SK-N-SH treated with all-trans-retinoic acid at 6 μM for 48 hours (cell line): Measurements from ENCODE around the gene AFF1.

Experiments used
- ARNTL ChIP-seq: fragments of 450-650 bp; formaldehyde crosslinking; IDR thresholded peaks from 2 replicates; pipeline ENCODE4 v1.5.0; 2020; ENCODE audit warnings: low read depth, mild to moderate bottlenecking, moderate library complexity, borderline replicate concordance
- OSR1 ChIP-seq: fragments of 250-450 bp; sonication (Bioruptor Pico); IDR thresholded peaks from 2 replicates; pipeline ENCODE4 v1.8.0; 2022; ENCODE audit warnings: moderate library complexity, mild to moderate bottlenecking, inconsistent platforms
- PPARA ChIP-seq: fragments of 250-450 bp; sonication (Bioruptor Pico); IDR thresholded peaks from 2 replicates; pipeline ENCODE4 v1.5.0; 2020; ENCODE audit warnings: mild to moderate bottlenecking, borderline replicate concordance
- RARB ChIP-seq: fragments of 250-450 bp; sonication (Bioruptor Pico); IDR thresholded peaks from 2 replicates; pipeline ENCODE4 v1.8.0; 2021; ENCODE audit warnings: mild to moderate bottlenecking, moderate library complexity
- SNAI2 ChIP-seq: fragments of 250-450 bp; sonication (Bioruptor Pico); IDR thresholded peaks from 2 replicates; pipeline ENCODE4 v1.5.0; 2020; ENCODE audit warnings: mild to moderate bottlenecking, moderate library complexity
- TOX ChIP-seq: fragments of 250-450 bp; sonication (Bioruptor Pico); IDR thresholded peaks from 2 replicates; pipeline ENCODE4 v1.8.0; 2021; ENCODE audit warnings: mild to moderate bottlenecking, moderate library complexity, borderline replicate concordance
- ZC3H10 ChIP-seq: fragments of 250-450 bp; sonication (Bioruptor Pico); IDR thresholded peaks from 2 replicates; pipeline ENCODE4 v1.5.1; 2021; ENCODE audit warnings: mild to moderate bottlenecking, moderate library complexity
- ZFP3 ChIP-seq: fragments of 250-450 bp; sonication (Bioruptor Pico); IDR thresholded peaks from 2 replicates; pipeline ENCODE4 v1.5.0; 2020; ENCODE audit warnings: mild to moderate bottlenecking, moderate library complexity
- ZNF565 ChIP-seq: fragments of 450-650 bp; formaldehyde crosslinking; conservative IDR thresholded peaks from 2 replicates; pipeline ENCODE4 v1.5.0; 2020; ENCODE audit warnings: low read depth, mild to moderate bottlenecking, moderate library complexity
- TF ChIP-seq, protein P1 (sequence below): fragments of 250-450 bp; sonication (Bioruptor Pico); IDR thresholded peaks from 2 replicates; pipeline ENCODE4 v1.5.1; 2020; ENCODE audit warnings: low read depth, mild to moderate bottlenecking, moderate library complexity
- TF ChIP-seq, protein P2 (sequence below): fragments of 250-450 bp; sonication (Bioruptor Pico); IDR thresholded peaks from 2 replicates; pipeline ENCODE4 v1.8.0; 2020; ENCODE audit warnings: mild to moderate bottlenecking, moderate library complexity, borderline replicate concordance
- TF ChIP-seq, protein P3 (sequence below): fragments of 250-450 bp; sonication (Bioruptor Pico); IDR thresholded peaks from 2 replicates; pipeline ENCODE4 v1.5.1; 2021; ENCODE audit warnings: mild to moderate bottlenecking, moderate library complexity

DNA sequence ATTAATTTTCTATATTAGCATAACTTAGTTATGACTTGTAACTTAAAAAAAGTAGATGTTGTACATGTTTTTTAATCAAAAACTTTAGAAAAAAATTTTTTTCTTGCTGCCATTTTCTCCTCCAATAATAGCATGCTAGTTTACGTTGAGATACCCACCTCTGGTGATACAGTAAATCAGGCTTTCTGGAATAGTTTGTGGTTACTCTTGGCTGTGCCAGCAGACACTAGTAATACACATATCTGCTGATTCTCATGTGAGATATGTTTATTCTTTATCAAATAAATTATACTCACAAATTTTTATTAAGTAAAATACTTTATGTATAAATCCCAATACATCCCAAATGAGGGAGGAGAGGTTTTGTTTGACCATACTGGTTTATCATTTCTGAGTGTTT lies 168.3 kb downstream of the AFF1 start:
- TF ChIP-seq ZNF565 (CRISPR knock-in tag) (no peak), RARB (no peak), ARNTL (no peak), PPARA (CRISPR knock-in tag) (no peak), ZFP3 (CRISPR knock-in tag) (no peak), OSR1 (CRISPR knock-in tag) (no peak), SNAI2 (CRISPR knock-in tag) (no peak), ZC3H10 (CRISPR knock-in tag) (no peak), TOX (CRISPR knock-in tag) (no peak)
- TF ChIP-seq, protein P1, sequence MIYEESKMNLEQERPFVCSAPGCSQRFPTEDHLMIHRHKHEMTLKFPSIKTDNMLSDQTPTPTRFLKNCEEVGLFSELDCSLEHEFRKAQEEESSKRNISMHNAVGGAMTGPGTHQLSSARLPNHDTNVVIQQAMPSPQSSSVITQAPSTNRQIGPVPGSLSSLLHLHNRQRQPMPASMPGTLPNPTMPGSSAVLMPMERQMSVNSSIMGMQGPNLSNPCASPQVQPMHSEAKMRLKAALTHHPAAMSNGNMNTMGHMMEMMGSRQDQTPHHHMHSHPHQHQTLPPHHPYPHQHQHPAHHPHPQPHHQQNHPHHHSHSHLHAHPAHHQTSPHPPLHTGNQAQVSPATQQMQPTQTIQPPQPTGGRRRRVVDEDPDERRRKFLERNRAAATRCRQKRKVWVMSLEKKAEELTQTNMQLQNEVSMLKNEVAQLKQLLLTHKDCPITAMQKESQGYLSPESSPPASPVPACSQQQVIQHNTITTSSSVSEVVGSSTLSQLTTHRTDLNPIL: no peak
- TF ChIP-seq, protein P2, sequence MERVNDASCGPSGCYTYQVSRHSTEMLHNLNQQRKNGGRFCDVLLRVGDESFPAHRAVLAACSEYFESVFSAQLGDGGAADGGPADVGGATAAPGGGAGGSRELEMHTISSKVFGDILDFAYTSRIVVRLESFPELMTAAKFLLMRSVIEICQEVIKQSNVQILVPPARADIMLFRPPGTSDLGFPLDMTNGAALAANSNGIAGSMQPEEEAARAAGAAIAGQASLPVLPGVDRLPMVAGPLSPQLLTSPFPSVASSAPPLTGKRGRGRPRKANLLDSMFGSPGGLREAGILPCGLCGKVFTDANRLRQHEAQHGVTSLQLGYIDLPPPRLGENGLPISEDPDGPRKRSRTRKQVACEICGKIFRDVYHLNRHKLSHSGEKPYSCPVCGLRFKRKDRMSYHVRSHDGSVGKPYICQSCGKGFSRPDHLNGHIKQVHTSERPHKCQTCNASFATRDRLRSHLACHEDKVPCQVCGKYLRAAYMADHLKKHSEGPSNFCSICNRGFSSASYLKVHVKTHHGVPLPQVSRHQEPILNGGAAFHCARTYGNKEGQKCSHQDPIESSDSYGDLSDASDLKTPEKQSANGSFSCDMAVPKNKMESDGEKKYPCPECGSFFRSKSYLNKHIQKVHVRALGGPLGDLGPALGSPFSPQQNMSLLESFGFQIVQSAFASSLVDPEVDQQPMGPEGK (CRISPR knock-in tag): no peak
- TF ChIP-seq, protein P3, sequence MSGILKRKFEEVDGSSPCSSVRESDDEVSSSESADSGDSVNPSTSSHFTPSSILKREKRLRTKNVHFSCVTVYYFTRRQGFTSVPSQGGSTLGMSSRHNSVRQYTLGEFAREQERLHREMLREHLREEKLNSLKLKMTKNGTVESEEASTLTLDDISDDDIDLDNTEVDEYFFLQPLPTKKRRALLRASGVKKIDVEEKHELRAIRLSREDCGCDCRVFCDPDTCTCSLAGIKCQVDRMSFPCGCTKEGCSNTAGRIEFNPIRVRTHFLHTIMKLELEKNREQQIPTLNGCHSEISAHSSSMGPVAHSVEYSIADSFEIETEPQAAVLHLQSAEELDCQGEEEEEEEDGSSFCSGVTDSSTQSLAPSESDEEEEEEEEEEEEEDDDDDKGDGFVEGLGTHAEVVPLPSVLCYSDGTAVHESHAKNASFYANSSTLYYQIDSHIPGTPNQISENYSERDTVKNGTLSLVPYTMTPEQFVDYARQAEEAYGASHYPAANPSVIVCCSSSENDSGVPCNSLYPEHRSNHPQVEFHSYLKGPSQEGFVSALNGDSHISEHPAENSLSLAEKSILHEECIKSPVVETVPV (CRISPR knock-in tag): no peak
